HepG2 (cell line): ENCODE data around the gene TTC6. TPM values are rescaled to one million over a fixed set of nuclear protein-coding genes. Genes with fewer than 3 reads are reported as not detected.

Experiments used
- BORCS8-MEF2B ChIP-seq: sonication (generic); formaldehyde crosslinking; IDR thresholded peaks from 2 replicates; pipeline ENCODE4 v1.8.0; 2022; ENCODE audit warnings: mild to moderate bottlenecking, missing genetic modification reagents
- GATAD2A ChIP-seq: IDR thresholded peaks from 2 replicates; pipeline ENCODE4 v1.6.1; 2016
- MAFF ChIP-seq: IDR thresholded peaks from 2 replicates; pipeline ENCODE4 v1.6.1; 2011; ENCODE audit warnings: low read depth, low read length, improper control_type of control experiment
- NCOA5 ChIP-seq: sonication (generic); formaldehyde crosslinking; IDR thresholded peaks from 2 replicates; pipeline ENCODE4 v1.4.0; 2020; ENCODE audit warnings: missing genetic modification reagents
- NFE2 ChIP-seq: sonication (generic); formaldehyde crosslinking; IDR thresholded peaks from 2 replicates; pipeline ENCODE4 v1.4.0; 2020; ENCODE audit warnings: missing genetic modification reagents
- TRIM24 ChIP-seq: sonication (generic); formaldehyde crosslinking; IDR thresholded peaks from 2 replicates; pipeline ENCODE4 v1.8.0; 2022; ENCODE audit warnings: mild to moderate bottlenecking, missing genetic modification reagents
- ZEB1 ChIP-seq: IDR thresholded peaks from 2 replicates; pipeline ENCODE4 v1.6.1; 2012; ENCODE audit warnings: mild to moderate bottlenecking, low read depth, inconsistent platforms; ENCODE audit not compliant: insufficient replicate concordance
- ZNF224 ChIP-seq: sonication (generic); formaldehyde crosslinking; IDR thresholded peaks from 2 replicates; pipeline ENCODE4 v1.5.0; 2020; ENCODE audit warnings: mild to moderate bottlenecking, missing genetic modification reagents
- ZNF235 ChIP-seq: sonication (generic); formaldehyde crosslinking; IDR thresholded peaks from 2 replicates; pipeline ENCODE4 v1.8.1; 2023; ENCODE audit warnings: mild to moderate bottlenecking, missing genetic modification reagents, borderline replicate concordance
- ZNF24 ChIP-seq: fragments of 450-650 bp; IDR thresholded peaks from 2 replicates; pipeline ENCODE4 v1.6.1; 2017; ENCODE audit warnings: antibody characterized with exemption, mild to moderate bottlenecking
- ZNF251 ChIP-seq: sonication (generic); formaldehyde crosslinking; IDR thresholded peaks from 2 replicates; pipeline ENCODE4 v1.9.0; 2021; ENCODE audit warnings: mild to moderate bottlenecking, missing genetic modification reagents
- ZNF33B ChIP-seq: sonication (generic); formaldehyde crosslinking; IDR thresholded peaks from 2 replicates; pipeline ENCODE4 v1.5.1; 2020; ENCODE audit warnings: mild to moderate bottlenecking, missing genetic modification reagents
- ZNF660 ChIP-seq: sonication (generic); formaldehyde crosslinking; IDR thresholded peaks from 2 replicates; pipeline ENCODE4 v1.5.1; 2020; ENCODE audit warnings: mild to moderate bottlenecking, low read depth, missing genetic modification reagents, borderline replicate concordance
- ZNF724P ChIP-seq: sonication (generic); formaldehyde crosslinking; IDR thresholded peaks from 2 replicates; pipeline ENCODE4 v1.8.0; 2022; ENCODE audit warnings: missing genetic modification reagents, borderline replicate concordance
- ZNF749 ChIP-seq: sonication (generic); formaldehyde crosslinking; IDR thresholded peaks from 2 replicates; pipeline ENCODE4 v1.8.0; 2022; ENCODE audit warnings: mild to moderate bottlenecking, missing genetic modification reagents, moderate library complexity, borderline replicate concordance
- ZNF878 ChIP-seq: sonication (generic); formaldehyde crosslinking; IDR thresholded peaks from 2 replicates; pipeline ENCODE4 v1.8.1; 2023; ENCODE audit warnings: mild to moderate bottlenecking, missing genetic modification reagents, moderate library complexity
- polyA plus RNA-seq, 8 experiments: library from polyadenylated mRNA; depleted of rRNA in 3 of 8; stranded (reverse) in 7 of 8; unstranded in 1 of 8; fragments of >200 nt; fragmentation: Illumina TruSeq in 4 of 8; extraction: Trizol in 4 of 8; gene quantifications; 2 replicates each; pipeline versions ENCODE4 v1.2.1 to v1.2.3, GENCODE V29; 2011 to 2016; ENCODE audit warnings: low read depth in 4 of 8, missing spikeins in 1 of 8, mixed read lengths in 1 of 8; ENCODE audit not compliant: insufficient read depth in 1 of 8
- total RNA-seq, 5 experiments: library from RNA; depleted of rRNA; stranded (reverse); fragments of >200 nt; fragmentation: Illumina TruSeq; extraction: Trizol; gene quantifications; 2 replicates each; pipeline ENCODE4 v1.2.3, GENCODE V29; 2016; ENCODE audit warnings: low read depth in 1 of 5
- TF ChIP-seq, protein P1 (sequence below): sonication (generic); formaldehyde crosslinking; IDR thresholded peaks from 2 replicates; pipeline ENCODE4 v1.4.0; 2020; ENCODE audit warnings: mild to moderate bottlenecking, missing genetic modification reagents
- TF ChIP-seq, protein P2 (sequence below): IDR thresholded peaks from 2 replicates; pipeline ENCODE4 v1.6.1; 2012; ENCODE audit warnings: inconsistent platforms
- TF ChIP-seq, protein P3 (sequence below): sonication (generic); formaldehyde crosslinking; IDR thresholded peaks from 2 replicates; pipeline ENCODE4 v1.4.0; 2020; ENCODE audit warnings: mild to moderate bottlenecking, missing genetic modification reagents
- TF ChIP-seq, protein P4 (sequence below): sonication (generic); formaldehyde crosslinking; IDR thresholded peaks from 2 replicates; pipeline ENCODE4 v1.8.0; 2022; ENCODE audit warnings: mild to moderate bottlenecking, missing genetic modification reagents
- TF ChIP-seq, protein P5 (sequence below): sonication (generic); formaldehyde crosslinking; IDR thresholded peaks from 2 replicates; pipeline ENCODE4 v1.8.0; 2022; ENCODE audit warnings: missing genetic modification reagents, low read depth, mild to moderate bottlenecking, borderline replicate concordance
- TF ChIP-seq, protein P6 (sequence below): sonication (generic); formaldehyde crosslinking; IDR thresholded peaks from 2 replicates; pipeline ENCODE4 v1.5.0; 2020; ENCODE audit warnings: missing genetic modification reagents
- TF ChIP-seq, protein P7 (sequence below): sonication (generic); formaldehyde crosslinking; IDR thresholded peaks from 2 replicates; pipeline ENCODE4 v1.5.0; 2020; ENCODE audit warnings: mild to moderate bottlenecking, low read depth, missing genetic modification reagents, borderline replicate concordance

Gene TTC6
- total and polyA plus RNA-seq, 2 of the 13 experiments (the other 11 are each of a cell fraction or from before 2014, with no cell fraction given), result 9.3 to 27.4 TPM

DNA sequence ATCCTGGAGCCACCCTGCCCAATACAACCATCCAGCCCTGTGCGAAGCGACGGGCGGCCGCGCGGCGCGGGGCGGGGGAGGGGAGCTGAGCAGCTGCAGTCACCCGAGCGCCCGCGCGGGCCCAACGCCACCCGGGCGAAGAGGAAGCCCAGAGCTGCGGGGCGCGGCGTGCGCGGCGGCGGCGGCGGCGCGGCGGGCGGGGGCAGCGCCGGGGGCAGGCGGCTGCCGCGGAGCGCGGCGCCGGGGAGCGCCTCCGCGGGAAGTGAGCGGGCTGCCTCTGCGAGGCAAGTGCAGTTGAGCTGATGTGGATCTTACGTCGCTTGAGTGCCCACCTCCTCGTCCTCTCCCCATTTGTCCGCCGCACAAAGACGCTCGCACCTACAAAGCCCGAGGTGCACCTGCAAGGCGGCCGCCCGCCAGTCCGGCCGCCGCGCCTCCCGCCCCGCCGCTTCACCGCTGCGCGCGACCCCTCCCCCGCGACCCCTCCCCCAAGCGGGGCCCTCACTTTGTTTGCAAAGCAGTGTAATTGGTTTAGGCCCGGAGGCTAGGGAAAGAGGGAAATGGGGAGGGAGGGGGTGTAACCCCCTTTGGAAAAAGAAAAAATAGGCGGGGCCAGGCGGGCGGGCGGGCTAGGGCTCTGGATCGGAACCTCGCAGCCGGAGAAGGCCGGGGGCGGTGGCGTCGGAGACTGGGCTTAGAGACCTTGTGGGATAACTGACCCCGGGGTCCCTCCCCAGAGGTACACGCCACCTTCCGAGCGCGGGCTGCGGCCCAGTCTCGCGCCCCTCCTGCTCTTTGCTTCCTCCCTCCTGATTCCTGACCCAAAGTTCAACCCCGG is at the start of gene TTC6, which contains the start of gene FOXA1 (continued):
- TF ChIP-seq, protein P1, sequence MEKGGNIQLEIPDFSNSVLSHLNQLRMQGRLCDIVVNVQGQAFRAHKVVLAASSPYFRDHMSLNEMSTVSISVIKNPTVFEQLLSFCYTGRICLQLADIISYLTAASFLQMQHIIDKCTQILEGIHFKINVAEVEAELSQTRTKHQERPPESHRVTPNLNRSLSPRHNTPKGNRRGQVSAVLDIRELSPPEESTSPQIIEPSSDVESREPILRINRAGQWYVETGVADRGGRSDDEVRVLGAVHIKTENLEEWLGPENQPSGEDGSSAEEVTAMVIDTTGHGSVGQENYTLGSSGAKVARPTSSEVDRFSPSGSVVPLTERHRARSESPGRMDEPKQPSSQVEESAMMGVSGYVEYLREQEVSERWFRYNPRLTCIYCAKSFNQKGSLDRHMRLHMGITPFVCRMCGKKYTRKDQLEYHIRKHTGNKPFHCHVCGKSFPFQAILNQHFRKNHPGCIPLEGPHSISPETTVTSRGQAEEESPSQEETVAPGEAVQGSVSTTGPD, result peak; percentile 59; the same call in 1 of the 2 replicates
- no peak for TF ChIP-seq ZNF251 (CRISPR knock-in tag)
- TF ChIP-seq, protein P2, sequence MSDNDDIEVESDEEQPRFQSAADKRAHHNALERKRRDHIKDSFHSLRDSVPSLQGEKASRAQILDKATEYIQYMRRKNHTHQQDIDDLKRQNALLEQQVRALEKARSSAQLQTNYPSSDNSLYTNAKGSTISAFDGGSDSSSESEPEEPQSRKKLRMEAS, result no peak
- TF ChIP-seq ZNF224 (CRISPR knock-in tag), result no peak
- TF ChIP-seq, protein P3, sequence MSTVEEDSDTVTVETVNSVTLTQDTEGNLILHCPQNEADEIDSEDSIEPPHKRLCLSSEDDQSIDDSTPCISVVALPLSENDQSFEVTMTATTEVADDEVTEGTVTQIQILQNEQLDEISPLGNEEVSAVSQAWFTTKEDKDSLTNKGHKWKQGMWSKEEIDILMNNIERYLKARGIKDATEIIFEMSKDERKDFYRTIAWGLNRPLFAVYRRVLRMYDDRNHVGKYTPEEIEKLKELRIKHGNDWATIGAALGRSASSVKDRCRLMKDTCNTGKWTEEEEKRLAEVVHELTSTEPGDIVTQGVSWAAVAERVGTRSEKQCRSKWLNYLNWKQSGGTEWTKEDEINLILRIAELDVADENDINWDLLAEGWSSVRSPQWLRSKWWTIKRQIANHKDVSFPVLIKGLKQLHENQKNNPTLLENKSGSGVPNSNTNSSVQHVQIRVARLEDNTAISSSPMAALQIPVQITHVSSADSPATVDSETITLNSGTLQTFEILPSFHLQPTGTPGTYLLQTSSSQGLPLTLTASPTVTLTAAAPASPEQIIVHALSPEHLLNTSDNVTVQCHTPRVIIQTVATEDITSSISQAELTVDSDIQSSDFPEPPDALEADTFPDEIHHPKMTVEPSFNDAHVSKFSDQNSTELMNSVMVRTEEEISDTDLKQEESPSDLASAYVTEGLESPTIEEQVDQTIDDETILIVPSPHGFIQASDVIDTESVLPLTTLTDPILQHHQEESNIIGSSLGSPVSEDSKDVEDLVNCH, result no peak
- TF ChIP-seq NFE2 (CRISPR knock-in tag), result no peak
- TF ChIP-seq ZNF235 (CRISPR knock-in tag), result no peak; the same call in 1 of the 2 replicates
- TF ChIP-seq GATAD2A (CRISPR knock-in tag), result no peak; the same call in 1 of the 2 replicates
- 0 out of 2 replicates have a peak, but pooled peaks have one; percentile 47 for TF ChIP-seq ZNF660 (CRISPR knock-in tag)
- TF ChIP-seq ZNF33B (CRISPR knock-in tag), result no peak
- no peak for TF ChIP-seq NCOA5 (CRISPR knock-in tag)
- TF ChIP-seq, protein P4, sequence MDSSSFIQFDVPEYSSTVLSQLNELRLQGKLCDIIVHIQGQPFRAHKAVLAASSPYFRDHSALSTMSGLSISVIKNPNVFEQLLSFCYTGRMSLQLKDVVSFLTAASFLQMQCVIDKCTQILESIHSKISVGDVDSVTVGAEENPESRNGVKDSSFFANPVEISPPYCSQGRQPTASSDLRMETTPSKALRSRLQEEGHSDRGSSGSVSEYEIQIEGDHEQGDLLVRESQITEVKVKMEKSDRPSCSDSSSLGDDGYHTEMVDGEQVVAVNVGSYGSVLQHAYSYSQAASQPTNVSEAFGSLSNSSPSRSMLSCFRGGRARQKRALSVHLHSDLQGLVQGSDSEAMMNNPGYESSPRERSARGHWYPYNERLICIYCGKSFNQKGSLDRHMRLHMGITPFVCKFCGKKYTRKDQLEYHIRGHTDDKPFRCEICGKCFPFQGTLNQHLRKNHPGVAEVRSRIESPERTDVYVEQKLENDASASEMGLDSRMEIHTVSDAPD, result 0 out of 2 replicates have a peak, but pooled peaks have one; percentile 22
- TF ChIP-seq, protein P5, sequence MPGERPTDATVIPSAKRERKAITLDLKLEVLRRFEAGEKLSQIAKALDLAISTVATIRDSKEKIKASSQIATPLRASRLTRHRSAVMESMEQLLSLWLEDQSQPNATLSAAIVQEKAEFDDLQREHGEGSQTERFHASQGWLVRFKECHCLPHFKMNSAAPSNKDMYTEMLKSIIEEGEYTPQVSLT (CRISPR knock-in tag), result no peak
- TF ChIP-seq TRIM24 (CRISPR knock-in tag), result no peak
- TF ChIP-seq ZNF24, result no peak
- TF ChIP-seq ZNF878 (CRISPR knock-in tag), result no peak
- TF ChIP-seq, protein P6, sequence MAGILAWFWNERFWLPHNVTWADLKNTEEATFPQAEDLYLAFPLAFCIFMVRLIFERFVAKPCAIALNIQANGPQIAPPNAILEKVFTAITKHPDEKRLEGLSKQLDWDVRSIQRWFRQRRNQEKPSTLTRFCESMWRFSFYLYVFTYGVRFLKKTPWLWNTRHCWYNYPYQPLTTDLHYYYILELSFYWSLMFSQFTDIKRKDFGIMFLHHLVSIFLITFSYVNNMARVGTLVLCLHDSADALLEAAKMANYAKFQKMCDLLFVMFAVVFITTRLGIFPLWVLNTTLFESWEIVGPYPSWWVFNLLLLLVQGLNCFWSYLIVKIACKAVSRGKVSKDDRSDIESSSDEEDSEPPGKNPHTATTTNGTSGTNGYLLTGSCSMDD (CRISPR knock-in tag), result no peak
- TF ChIP-seq, protein P7, sequence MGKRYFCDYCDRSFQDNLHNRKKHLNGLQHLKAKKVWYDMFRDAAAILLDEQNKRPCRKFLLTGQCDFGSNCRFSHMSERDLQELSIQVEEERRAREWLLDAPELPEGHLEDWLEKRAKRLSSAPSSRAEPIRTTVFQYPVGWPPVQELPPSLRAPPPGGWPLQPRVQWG (CRISPR knock-in tag), result no peak
- TF ChIP-seq MAFF, result no peak
- TF ChIP-seq ZNF724P (CRISPR knock-in tag), result 0 out of 2 replicates have a peak, but pooled peaks have one; percentile 10
- no peak for TF ChIP-seq ZEB1
- TF ChIP-seq ZNF749 (CRISPR knock-in tag), result peak; percentile 46
- TF ChIP-seq BORCS8-MEF2B (CRISPR knock-in tag), result no peak; the same call in 1 of the 2 replicates
